GM23248 (cell line): ENCODE results near the gene BAD.

Source experiments
- EZH2 ChIP-seq: fragments of 200-600 bp; sonication (generic); IDR thresholded peaks from 2 replicates; pipeline ENCODE4 v1.6.1; 2018; ENCODE audit warnings: antibody characterized with exemption, mild to moderate bottlenecking; ENCODE audit not compliant: insufficient read depth, poor library complexity, severe bottlenecking
- EZH2phosphoT487 ChIP-seq: fragments of 200-600 bp; sonication (generic); IDR thresholded peaks from 2 replicates; pipeline ENCODE4 v1.6.1; 2018; ENCODE audit warnings: antibody characterized with exemption, moderate library complexity, mild to moderate bottlenecking, low read depth; ENCODE audit not compliant: insufficient read depth

DNA sequence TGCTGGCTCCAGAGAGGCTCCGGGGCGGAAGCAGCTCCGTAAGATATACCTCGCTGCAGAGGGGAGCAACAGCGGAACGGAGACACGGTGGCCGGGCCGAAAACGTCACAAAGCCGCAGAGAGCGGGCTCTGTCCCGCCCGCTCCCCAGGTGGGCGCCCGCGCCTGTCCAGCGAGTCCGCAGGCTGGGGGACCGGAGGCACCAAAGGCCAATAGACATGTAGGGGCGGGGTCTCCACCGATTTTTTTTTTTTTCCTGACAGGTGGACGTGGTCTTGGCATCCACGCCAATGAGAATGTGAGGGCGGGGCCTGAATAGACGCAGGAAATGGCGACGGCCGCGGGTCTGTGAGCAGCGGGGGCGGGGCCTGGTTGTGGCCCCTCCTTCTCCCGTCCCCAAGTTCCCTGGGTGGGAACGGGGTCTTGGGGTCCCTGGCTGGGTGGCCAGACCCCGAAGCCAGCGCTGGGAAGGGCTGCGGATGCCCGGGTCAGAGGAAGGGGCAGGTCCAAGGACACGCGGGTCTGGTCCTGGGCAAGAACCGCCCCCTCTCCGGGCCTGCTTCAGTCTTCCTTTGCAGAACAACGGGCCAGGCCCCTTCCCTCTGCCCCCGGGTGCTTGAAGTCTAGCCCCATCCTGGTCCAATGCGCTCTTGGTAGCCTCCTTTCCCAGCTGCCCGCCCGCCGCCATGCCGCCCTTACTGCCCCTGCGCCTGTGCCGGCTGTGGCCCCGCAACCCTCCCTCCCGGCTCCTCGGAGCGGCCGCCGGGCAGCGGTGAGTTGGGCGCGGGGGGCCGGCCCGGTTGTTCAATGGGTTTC lies 54.1 kb downstream of the BAD start, which contains the start of gene DNAJC4:
- TF ChIP-seq EZH2phosphoT487, result no peak
- no peak for TF ChIP-seq EZH2
